SK-N-MC (cell line): ENCODE measurements around the gene NBEAL1.

ENCODE experiments used
- EZH2 ChIP-seq: fragments of 200-600 bp; sonication (generic); IDR thresholded peaks from one replicate; pipeline ENCODE4 v1.6.1; 2017; ENCODE audit warnings: antibody characterized with exemption
- FOXP2 ChIP-seq: optimal IDR thresholded peaks from 2 replicates; pipeline ENCODE3; 2011; ENCODE audit warnings: mild to moderate bottlenecking, moderate library complexity; ENCODE audit not compliant: insufficient read depth; ENCODE audit errors: extremely low read length, control extremely low read depth
- POLR2AphosphoS5 ChIP-seq: IDR thresholded peaks from 2 replicates; pipeline ENCODE4 v1.6.1; 2012; ENCODE audit warnings: mild to moderate bottlenecking, low read depth, low read length, borderline replicate concordance

- TF ChIP-seq EZH2, result no peak
- no peak for TF ChIP-seq POLR2AphosphoS5
- TF ChIP-seq FOXP2, result no peak
These were observed 47.5 kb downstream of the NBEAL1 start for GRCh38 chr2:203062126-203062525.
